ENCODE data around the gene SF3B3.

SF3B3 gene

GRCh38 chr16:70591615-70592014, 68.0 kb downstream of the SF3B3 start:
- H3K4me3 ChIP-seq (ENCODE audit: low read depth, low read length), result no peak overlapping the region
- no peak for TF ChIP-seq CTCF (IDR thresholded peaks at IDR 0.05; ENCODE audit: low read depth, low read length)

GRCh38 chr16:70592106-70592571, 68.5 kb downstream of the SF3B3 start:
- H3K4me3 ChIP-seq (ENCODE audit: low read depth, low read length), result no peak overlapping the region
- no peak for TF ChIP-seq CTCF (IDR thresholded peaks at IDR 0.05; ENCODE audit: low read depth, low read length)

DNA sequence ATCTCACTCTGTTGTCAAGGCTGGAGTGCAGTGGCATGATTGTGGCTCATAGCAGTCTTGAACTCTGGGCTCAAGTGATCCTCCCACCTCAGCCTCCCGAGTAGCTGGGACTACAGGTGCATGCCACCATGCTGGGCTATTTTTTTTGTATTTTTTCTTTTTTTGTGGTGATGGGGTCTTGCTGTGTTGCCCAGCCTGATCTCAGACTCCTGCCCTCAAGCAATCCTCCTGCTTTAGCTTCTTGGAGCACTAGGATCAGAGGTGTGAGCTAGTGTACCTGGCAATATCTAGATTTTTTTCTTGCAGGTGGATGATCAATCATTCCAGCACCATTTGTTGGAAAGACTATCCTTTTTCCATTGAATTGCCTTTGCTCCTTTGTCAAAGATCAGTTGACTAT, 69.9 kb downstream of the SF3B3 start:
- H3K4me3 ChIP-seq (ENCODE audit: low read depth, low read length), result no peak overlapping the region
- TF ChIP-seq CTCF (IDR thresholded peaks at IDR 0.05; ENCODE audit: low read depth, low read length), result no peak

DNA sequence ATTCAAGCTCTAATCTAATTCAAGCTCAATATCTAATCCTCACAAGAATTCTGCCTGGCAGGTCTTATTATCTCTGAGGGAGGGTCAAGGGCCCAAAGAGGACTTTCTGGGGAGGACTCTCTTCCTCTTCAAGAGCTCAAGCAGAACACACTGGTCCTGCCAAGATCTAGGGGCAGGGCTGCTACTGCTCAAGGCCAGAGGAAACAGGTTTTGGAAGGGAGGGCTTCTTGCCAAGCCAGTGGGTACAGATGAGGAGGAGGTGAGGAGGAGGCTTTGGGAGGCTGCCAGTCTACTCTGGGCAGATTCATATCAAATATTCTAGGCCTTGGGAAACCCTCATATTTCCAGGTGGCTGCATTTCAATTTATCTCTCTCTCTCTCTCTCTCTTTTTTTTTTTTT, 71.0 kb downstream of the SF3B3 start:
- TF ChIP-seq CTCF (IDR thresholded peaks at IDR 0.05; ENCODE audit: low read depth, low read length), result no peak
- no peak overlapping the region for H3K4me3 ChIP-seq (ENCODE audit: low read depth, low read length)

- no peak for TF ChIP-seq CTCF (IDR thresholded peaks at IDR 0.05; ENCODE audit: low read depth, low read length)
- H3K4me3 ChIP-seq (ENCODE audit: low read depth, low read length), result no peak overlapping the region
Measured at GRCh38 chr16:70597135-70597835, 73.7 kb downstream of the SF3B3 start.

- no peak for TF ChIP-seq CTCF (IDR thresholded peaks at IDR 0.05; ENCODE audit: low read depth, low read length)
- no peak overlapping the region for H3K4me3 ChIP-seq (ENCODE audit: low read depth, low read length)
Measured at GRCh38 chr16:70598937-70599503, 75.4 kb downstream of the SF3B3 start.

DNA sequence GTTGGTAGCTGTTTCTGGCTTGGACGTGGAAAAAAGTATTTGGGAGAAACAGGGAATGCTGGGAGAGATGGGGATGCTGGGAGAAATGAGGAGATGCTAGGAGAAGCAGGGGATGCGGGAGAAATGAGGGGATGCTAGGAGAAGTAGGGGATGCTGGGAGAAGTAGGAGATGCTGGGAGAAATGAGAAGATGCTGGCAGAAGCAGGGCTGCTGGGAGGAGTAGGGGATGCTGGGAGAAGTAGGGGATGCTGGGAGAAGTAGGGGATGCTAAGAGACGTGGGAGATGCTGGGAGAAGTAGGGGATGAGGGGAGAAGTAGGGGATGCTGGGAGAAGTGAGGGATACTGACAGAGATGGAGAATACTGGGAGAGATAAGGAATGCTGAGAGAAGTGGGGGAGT, 77.1 kb downstream of the SF3B3 start:
- TF ChIP-seq CTCF (IDR thresholded peaks at IDR 0.05; ENCODE audit: low read depth, low read length), result no peak

More for the DNA sequence above, 77.1 kb downstream of the SF3B3 start:
- no peak overlapping the region for H3K4me3 ChIP-seq (ENCODE audit: low read depth, low read length)

Measured in WI38 (cell line).